Naive B cell (primary cell): ENCODE measurements around the gene ZNF532. TPM values are rescaled to one million over a fixed set of nuclear protein-coding genes. Genes with fewer than 3 reads are reported as not detected.

Experiments
- ATAC-seq, 2 donors: fragments of 150-1000 bp; cut with Tn5 transposase; 2 replicates each; pipeline ENCODE4 v1.10.0; 2021; ENCODE audit warnings: low read depth in 2 of 2, mild to moderate bottlenecking in 2 of 2, moderate library complexity in 2 of 2
- DNase-seq: peaks from one replicate; pipeline ENCODE4 v3.0.0; 2022
- H3K27ac Mint-ChIP-seq, 6 donors: one replicate each; pipeline ENCODE4 v1.8.0; 2020 to 2022; ENCODE audit warnings: mild to moderate bottlenecking in 6 of 6, mixed read lengths in 6 of 6, moderate library complexity in 5 of 6, inconsistent platforms in 2 of 6
- H3K27me3 Mint-ChIP-seq, 3 donors: one replicate each; pipeline ENCODE4 v1.8.0; 2021 to 2022; ENCODE audit warnings: mixed read lengths in 3 of 3, mild to moderate bottlenecking in 1 of 3
- H3K36me3 Mint-ChIP-seq, 2 donors: one replicate each; pipeline ENCODE4 v1.8.0; 2020 to 2022; ENCODE audit warnings: mixed read lengths in 2 of 2, inconsistent platforms in 1 of 2, mild to moderate bottlenecking in 1 of 2
- H3K4me1 Mint-ChIP-seq, 3 donors: one replicate each; pipeline ENCODE4 v1.8.0; 2020 to 2022; ENCODE audit warnings: mixed read lengths in 3 of 3, inconsistent platforms in 1 of 3, mild to moderate bottlenecking in 1 of 3, moderate library complexity in 1 of 3
- H3K4me3 Mint-ChIP-seq, 8 donors: one replicate each; pipeline ENCODE4 v1.8.0; 2020 to 2022; ENCODE audit warnings: mild to moderate bottlenecking in 8 of 8, mixed read lengths in 8 of 8, moderate library complexity in 8 of 8, inconsistent platforms in 2 of 8
- H3K9me3 Mint-ChIP-seq, 7 donors: one replicate each; pipeline ENCODE4 v1.8.0; 2020 to 2022; ENCODE audit warnings: mixed read lengths in 7 of 7, mild to moderate bottlenecking in 5 of 7, inconsistent platforms in 2 of 7, moderate library complexity in 1 of 7
- polyA plus RNA-seq, 6 donors: library from polyadenylated mRNA; unstranded; fragments of 300-500 nt; fragmentation: Illumina TruSeq; gene quantifications; one replicate each; pipeline ENCODE4 v1.2.3, GENCODE V29; 2021; ENCODE audit warnings: low read depth in 6 of 6

Gene ZNF532
- polyA plus RNA-seq, 6 donors from 2014 or later: 4.5 to 13.4 (median 8.9) TPM

DNA sequence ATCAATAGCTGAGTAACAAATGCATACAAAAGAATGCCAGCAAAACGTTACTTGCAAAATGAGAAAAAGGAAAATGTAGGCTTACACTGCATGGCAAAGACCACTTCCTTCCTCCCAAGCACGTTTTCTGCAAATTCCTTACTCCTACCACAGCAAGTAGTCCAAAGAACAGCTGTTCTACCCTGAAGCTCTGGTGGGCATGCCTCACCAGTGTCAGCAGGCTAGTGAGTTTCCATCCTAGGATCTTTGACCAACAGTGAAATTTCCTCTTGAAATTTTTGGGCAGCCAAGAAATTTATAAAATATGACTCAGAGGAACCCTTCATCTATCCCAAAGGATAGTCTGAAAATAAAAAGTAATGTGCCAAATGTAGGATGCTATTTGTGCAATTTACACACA is 123.9 kb downstream of the ZNF532 start:
- peaks cover 17 to 21% of the 10 kb centered on the region in 2 donors for H3K36me3 Mint-ChIP-seq
- no peak overlapping the region for H3K4me3 Mint-ChIP-seq
- DNase-seq (no peak), ATAC-seq (no peak)
- H3K27ac Mint-ChIP-seq: no peak overlapping the region
- peaks cover 7 to 27% (median 20%) of the 10 kb centered on the region in 7 donors for H3K9me3 Mint-ChIP-seq
- H3K27me3 Mint-ChIP-seq: no peaks in the 10 kb centered on the region
- H3K4me1 Mint-ChIP-seq: peaks cover 15 to 21% (median 20%) of the 10 kb centered on the region in 3 donors

DNA sequence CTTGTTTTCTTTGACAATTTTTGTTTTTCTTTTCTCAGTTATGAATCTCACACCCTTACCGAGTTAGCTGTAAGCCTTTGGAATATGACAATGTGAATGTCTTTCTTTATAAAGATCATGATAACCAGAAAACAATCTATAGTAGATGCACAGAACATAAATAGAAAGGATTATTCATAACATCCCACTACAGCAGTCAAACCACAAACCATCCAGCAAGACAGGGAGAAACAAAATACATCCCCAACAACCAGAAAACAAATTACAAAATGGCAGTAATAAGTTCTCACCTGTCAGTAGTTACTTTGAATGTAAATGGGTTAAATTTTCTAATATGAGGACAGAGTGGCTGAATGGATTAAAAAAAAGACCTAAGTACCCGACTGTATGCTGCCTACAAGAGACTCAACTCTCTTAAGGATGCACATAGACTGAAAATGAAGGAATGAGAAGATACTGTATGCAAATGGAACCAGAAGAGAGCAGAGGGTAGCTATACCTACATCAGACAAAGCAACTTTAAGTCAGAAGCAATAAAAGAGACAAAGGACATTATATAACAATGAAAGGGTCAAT is 124.6 kb downstream of the ZNF532 start:
- Mint-ChIP-seq H3K27ac (peak overlapping the region in 2 of 6 donors; percentile 1 to 60), H3K9me3 (peaks cover 7 to 27% (median 20%) of the 10 kb centered on the region in 7 donors), H3K4me1 (peaks cover 16 to 22% (median 21%) of the 10 kb centered on the region in 3 donors), H3K27me3 (no peaks in the 10 kb centered on the region), H3K36me3 (peaks cover 12 to 15% of the 10 kb centered on the region in 2 donors), H3K4me3 (no peak overlapping the region)
- DNase-seq (no peak), ATAC-seq (no peak)

DNA sequence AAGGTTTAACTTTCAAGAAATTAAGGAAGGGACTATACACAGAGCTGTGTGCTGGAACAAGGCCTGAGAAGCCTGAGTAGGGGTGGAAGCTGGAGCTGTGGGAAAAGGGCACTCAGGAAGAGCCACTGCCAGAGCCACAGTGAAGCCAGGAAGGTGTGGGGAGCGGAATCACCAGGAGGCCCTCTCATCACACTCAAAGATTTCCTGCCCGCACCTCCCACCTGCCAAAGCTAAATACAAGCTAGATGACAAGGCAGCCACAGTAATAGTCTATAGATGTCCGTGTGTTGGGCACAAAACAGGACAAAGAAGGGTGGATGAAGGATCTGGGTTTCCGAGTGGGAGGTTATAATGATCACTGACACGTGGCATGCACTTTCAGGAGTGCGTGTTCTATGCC is 126.0 kb downstream of the ZNF532 start:
- peaks cover 12 to 15% of the 10 kb centered on the region in 2 donors for H3K36me3 Mint-ChIP-seq
- peak overlapping the region in 2 of 6 donors; percentile 33 to 69 for H3K27ac Mint-ChIP-seq
- no peak overlapping the region for H3K4me3 Mint-ChIP-seq
- ATAC-seq (no peak), DNase-seq (no peak)
- peaks cover 0 to 5% (median 0%) of the 10 kb centered on the region in 3 donors for H3K27me3 Mint-ChIP-seq
- H3K9me3 Mint-ChIP-seq: peaks cover 7 to 27% (median 20%) of the 10 kb centered on the region in 7 donors
- H3K4me1 Mint-ChIP-seq: peaks cover 16 to 27% (median 21%) of the 10 kb centered on the region in 3 donors

GRCh38 chr18:58991167-58991798 is 126.6 kb downstream of the ZNF532 start:
- Mint-ChIP-seq H3K4me3 (peak overlapping the region in 3 of 8 donors; percentile 1 to 42 (median 2)), H3K27ac (peak overlapping the region in 3 of 6 donors; percentile 33 to 66 (median 62))
- no peak for ATAC-seq

GRCh38 chr18:58992301-58993231 is 127.9 kb downstream of the ZNF532 start:
- H3K27me3 Mint-ChIP-seq: peaks cover 0 to 8% (median 0%) of the 10 kb centered on the region in 3 donors
- H3K4me3 Mint-ChIP-seq: peak overlapping the region in 7 of 8 donors; percentile 13 to 73 (median 37)
- DNase-seq: no peak

More at GRCh38 chr18:58991167-58991798, 126.6 kb downstream of the ZNF532 start:
- DNase-seq: no peak
- Mint-ChIP-seq H3K36me3 (peaks cover 12 to 15% of the 10 kb centered on the region in 2 donors), H3K9me3 (peaks cover 7 to 27% (median 20%) of the 10 kb centered on the region in 7 donors), H3K4me1 (peaks cover 16 to 27% (median 21%) of the 10 kb centered on the region in 3 donors), H3K27me3 (peaks cover 0 to 8% (median 0%) of the 10 kb centered on the region in 3 donors)

DNA sequence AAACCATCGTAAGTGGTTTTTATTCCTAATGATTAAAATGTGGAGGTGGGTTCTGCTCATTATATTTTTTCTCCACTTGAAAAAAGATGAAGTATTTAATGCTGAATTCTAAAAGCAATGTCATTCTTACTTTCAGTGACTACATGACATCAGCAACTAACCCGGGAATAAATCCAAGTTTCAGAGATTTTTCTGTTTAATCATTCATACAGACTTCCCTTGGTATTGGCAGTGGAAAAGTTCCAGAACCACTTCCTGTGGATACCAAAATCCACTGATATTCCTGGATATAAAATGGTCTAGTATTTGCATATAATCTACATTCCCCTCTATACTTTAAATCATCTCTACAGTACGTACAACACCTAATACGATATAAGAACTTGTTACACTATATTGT is 128.6 kb downstream of the ZNF532 start:
- peaks cover 16 to 27% (median 24%) of the 10 kb centered on the region in 3 donors for H3K4me1 Mint-ChIP-seq
- peak overlapping the region in 3 of 8 donors; percentile 20 to 52 (median 33) for H3K4me3 Mint-ChIP-seq
- DNase-seq: no peak
- no peak for ATAC-seq
- H3K27me3 Mint-ChIP-seq: peaks cover 0 to 8% (median 0%) of the 10 kb centered on the region in 3 donors
- H3K36me3 Mint-ChIP-seq: peaks cover 8 to 12% of the 10 kb centered on the region in 2 donors
- H3K9me3 Mint-ChIP-seq: peaks cover 7 to 19% (median 13%) of the 10 kb centered on the region in 7 donors
- H3K27ac Mint-ChIP-seq: peak overlapping the region in 1 of 6 donors; percentile 55

More at GRCh38 chr18:58992301-58993231, 127.9 kb downstream of the ZNF532 start:
- H3K9me3 Mint-ChIP-seq: peaks cover 7 to 19% (median 14%) of the 10 kb centered on the region in 7 donors
- H3K36me3 Mint-ChIP-seq: peaks cover 8 to 12% of the 10 kb centered on the region in 2 donors
- no peak for ATAC-seq
- peak overlapping the region in 4 of 6 donors; percentile 24 to 65 (median 40) for H3K27ac Mint-ChIP-seq
- H3K4me1 Mint-ChIP-seq: peaks cover 16 to 27% (median 23%) of the 10 kb centered on the region in 3 donors

DNA sequence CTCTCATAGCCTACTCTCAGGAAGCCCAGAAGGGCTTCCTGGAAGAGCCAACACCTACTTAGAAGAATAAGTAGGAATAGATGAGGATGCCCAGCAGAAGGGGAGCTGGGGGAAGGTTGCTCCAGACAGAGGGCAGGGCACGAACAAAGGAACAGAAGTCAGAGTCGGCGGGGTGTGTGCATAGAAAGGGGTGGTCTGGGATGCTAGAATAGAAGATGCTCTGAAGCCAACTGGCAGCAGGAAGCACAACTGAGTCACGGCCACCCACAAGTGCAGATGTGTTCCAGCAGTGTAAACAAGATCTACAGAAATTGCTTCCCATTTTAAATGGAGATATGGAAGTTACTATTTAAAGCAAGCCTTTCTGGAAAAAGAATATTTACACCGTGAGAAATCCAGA is 131.0 kb downstream of the ZNF532 start:
- peaks cover 0 to 4% (median 0%) of the 10 kb centered on the region in 7 donors for H3K9me3 Mint-ChIP-seq
- H3K4me1 Mint-ChIP-seq: peaks cover 20 to 36% (median 34%) of the 10 kb centered on the region in 3 donors
- H3K4me3 Mint-ChIP-seq: peak overlapping the region in 1 of 8 donors; percentile 86
- no peak for ATAC-seq
- no peak overlapping the region for H3K27ac Mint-ChIP-seq
- peaks cover 0 to 8% (median 0%) of the 10 kb centered on the region in 3 donors for H3K27me3 Mint-ChIP-seq
- no peak for DNase-seq
- no peaks in the 10 kb centered on the region for H3K36me3 Mint-ChIP-seq

- H3K9me3 Mint-ChIP-seq: peaks cover 0 to 4% (median 0%) of the 10 kb centered on the region in 7 donors
- H3K36me3 Mint-ChIP-seq: no peaks in the 10 kb centered on the region
- H3K27ac Mint-ChIP-seq: no peak overlapping the region
- ATAC-seq (no peak), DNase-seq (no peak)
- peak overlapping the region in 1 of 8 donors; percentile 69 for H3K4me3 Mint-ChIP-seq
- peaks cover 18 to 33% (median 33%) of the 10 kb centered on the region in 3 donors for H3K4me1 Mint-ChIP-seq
- peaks cover 0 to 8% (median 0%) of the 10 kb centered on the region in 3 donors for H3K27me3 Mint-ChIP-seq
These were observed 131.5 kb downstream of the ZNF532 start for GRCh38 chr18:58996131-58996641.

DNA sequence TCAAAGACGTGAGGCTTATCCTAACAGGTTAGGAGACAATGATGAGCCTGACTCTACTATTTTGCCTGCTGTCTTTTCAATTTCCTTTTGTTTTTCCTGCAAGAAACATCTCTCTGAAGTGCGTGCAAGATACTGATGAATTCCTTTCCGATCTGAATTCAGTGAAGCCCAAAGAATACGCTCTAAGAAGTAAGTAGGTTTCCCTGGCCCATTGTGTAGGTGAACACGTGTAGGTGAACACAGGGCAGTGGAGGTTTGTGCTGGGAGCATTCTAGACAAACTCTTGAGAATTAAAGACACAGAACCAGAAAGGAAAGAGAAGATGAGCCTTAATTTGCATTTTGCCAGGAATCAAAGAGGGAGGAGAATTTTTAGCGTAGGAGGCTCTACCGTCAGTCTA is 132.0 kb downstream of the ZNF532 start:
- H3K4me3 Mint-ChIP-seq: no peak overlapping the region
- H3K27me3 Mint-ChIP-seq: peaks cover 0 to 8% (median 0%) of the 10 kb centered on the region in 3 donors
- peaks cover 0 to 4% (median 0%) of the 10 kb centered on the region in 7 donors for H3K9me3 Mint-ChIP-seq
- ATAC-seq (no peak), DNase-seq (no peak)
- no peaks in the 10 kb centered on the region for H3K36me3 Mint-ChIP-seq
- H3K4me1 Mint-ChIP-seq: peaks cover 13 to 28% (median 28%) of the 10 kb centered on the region in 3 donors
- H3K27ac Mint-ChIP-seq: no peak overlapping the region

GRCh38 chr18:58997811-58998337 is 133.2 kb downstream of the ZNF532 start:
- DNase-seq (no peak), ATAC-seq (no peak)
- H3K27me3 Mint-ChIP-seq: peaks cover 0 to 8% (median 0%) of the 10 kb centered on the region in 3 donors
- peaks cover 6 to 18% (median 17%) of the 10 kb centered on the region in 3 donors for H3K4me1 Mint-ChIP-seq
- H3K9me3 Mint-ChIP-seq: peaks cover 0 to 4% (median 0%) of the 10 kb centered on the region in 7 donors
- no peak overlapping the region for H3K27ac Mint-ChIP-seq
- peak overlapping the region in 1 of 8 donors; percentile 22 for H3K4me3 Mint-ChIP-seq
- no peaks in the 10 kb centered on the region for H3K36me3 Mint-ChIP-seq

- H3K27me3 Mint-ChIP-seq: peaks cover 0 to 8% (median 0%) of the 10 kb centered on the region in 3 donors
- no peak overlapping the region for H3K27ac Mint-ChIP-seq
- H3K9me3 Mint-ChIP-seq: peaks cover 0 to 4% (median 0%) of the 10 kb centered on the region in 7 donors
- peaks cover 5 to 15% (median 15%) of the 10 kb centered on the region in 3 donors for H3K4me1 Mint-ChIP-seq
- DNase-seq (no peak), ATAC-seq (peak; percentile 47 to 76)
- peak overlapping the region in 5 of 8 donors; percentile 16 to 57 (median 22) for H3K4me3 Mint-ChIP-seq
- H3K36me3 Mint-ChIP-seq: no peaks in the 10 kb centered on the region
These were observed 133.9 kb downstream of the ZNF532 start for GRCh38 chr18:58998401-58999203.

DNA sequence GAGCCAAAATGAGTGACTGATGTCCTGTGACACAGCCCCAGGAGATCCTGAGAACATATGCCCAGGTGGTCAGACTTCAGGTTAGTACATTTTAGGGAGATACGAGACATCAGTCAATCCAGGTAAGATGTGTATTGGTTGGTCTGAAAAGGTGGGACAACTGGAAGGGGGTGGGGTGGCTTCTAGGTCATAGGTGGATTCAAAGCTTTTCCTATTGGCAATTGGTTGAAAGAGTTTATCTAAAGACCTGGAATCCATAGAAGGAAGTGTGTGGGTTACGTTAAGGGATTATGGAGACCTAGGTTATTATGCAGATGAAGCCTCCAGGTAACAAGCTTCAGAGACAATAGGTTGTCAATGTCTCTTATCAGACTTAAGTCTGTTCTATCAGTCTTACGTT is 136.5 kb downstream of the ZNF532 start:
- no peak for DNase-seq
- H3K4me1 Mint-ChIP-seq: peaks cover 7 to 15% (median 8%) of the 10 kb centered on the region in 3 donors

More for the DNA sequence above, 136.5 kb downstream of the ZNF532 start:
- ATAC-seq: no peak
- Mint-ChIP-seq H3K27ac (no peak overlapping the region), H3K36me3 (no peaks in the 10 kb centered on the region), H3K4me3 (no peak overlapping the region), H3K9me3 (no peaks in the 10 kb centered on the region), H3K27me3 (no peaks in the 10 kb centered on the region)
